Panc1 (cell line): ENCODE measurements around the gene DESI1. TPM values are rescaled to one million over a fixed set of nuclear protein-coding genes. Genes with fewer than 3 reads are reported as not detected.
"Not testable (repeated sequence)": the region's sequence is repeated elsewhere in the genome, so short reads cannot be mapped to it uniquely, and the experiment has no call there.

Source experiments
- ATAC-seq: fragments of 200-7000 bp; cut with Tn5 transposase; 2 replicates; pipeline ENCODE4 v1.9.1; 2020; ENCODE audit warnings: mild to moderate bottlenecking, moderate library complexity
- BruUV-seq: library from RNA; stranded (reverse); fragments of 400-500 nt; replicated peaks from 2 replicates; lab custom pipeline; 2021; lab: Mats Ljungman, UMichigan
- CTCF ChIA-PET: fragments of 300-600 bp; sonication (Branson Sonifier 250); formaldehyde crosslinking; loops from one replicate; lab custom pipeline; 2022; ENCODE audit warnings: antibody characterized with exemption; lab: Charles Lee
- POLR2A ChIA-PET: fragments of 300-600 bp; sonication (Branson Sonifier 250); formaldehyde crosslinking; loops from one replicate; lab custom pipeline; 2022; ENCODE audit warnings: antibody characterized with exemption; lab: Charles Lee
- DNase-seq: peaks from one replicate; pipeline ENCODE4 v3.0.0-alpha.2; 2010; ENCODE audit warnings: low read depth, low spot score
- H3K27ac ChIP-seq: 2 replicates; pipeline ENCODE4 v1.5.1; 2011; ENCODE audit warnings: mild to moderate bottlenecking, low read length, inconsistent platforms
- H3K27me3 ChIP-seq: fragments of 200-500 bp; sonication (Bioruptor generic); 2 replicates; pipeline ENCODE4 v1.6.0; 2014; ENCODE audit warnings: low read length, inconsistent platforms; ENCODE audit not compliant: control insufficient read depth, insufficient read depth
- H3K36me3 ChIP-seq: fragments of 200-500 bp; sonication (Bioruptor generic); 2 replicates; pipeline ENCODE4 v1.5.1; 2014; ENCODE audit warnings: inconsistent platforms, mild to moderate bottlenecking, low read length, moderate library complexity; ENCODE audit not compliant: control insufficient read depth, insufficient read depth
- H3K4me1 ChIP-seq: 2 replicates; pipeline ENCODE4 v1.5.1; 2011; ENCODE audit warnings: inconsistent platforms, mild to moderate bottlenecking, low read length, moderate library complexity; ENCODE audit not compliant: control insufficient read depth, insufficient read depth
- H3K4me3 ChIP-seq, 2 experiments: 2 replicates each; pipeline ENCODE4 v1.5.1; 2011 to 2012; ENCODE audit warnings: low read depth in 2 of 2, low read length in 2 of 2, mild to moderate bottlenecking in 2 of 2, inconsistent platforms in 1 of 2, moderate library complexity in 1 of 2
- H3K9me3 ChIP-seq: fragments of 200-500 bp; sonication (Bioruptor generic); 2 replicates; pipeline ENCODE4 v1.5.1; 2014; ENCODE audit warnings: low read depth, mild to moderate bottlenecking, inconsistent platforms, low read length, moderate library complexity; ENCODE audit not compliant: control insufficient read depth, insufficient read depth
- POLR2AphosphoS5 ChIP-seq: IDR thresholded peaks from 2 replicates; pipeline ENCODE4 v1.6.1; 2012; ENCODE audit warnings: mild to moderate bottlenecking, low read depth, low read length, moderate library complexity
- SIN3A ChIP-seq: IDR thresholded peaks from 2 replicates; pipeline ENCODE4 v1.6.1; 2012; ENCODE audit warnings: low read depth, mild to moderate bottlenecking, low read length, moderate library complexity, borderline replicate concordance; ENCODE audit not compliant: insufficient read depth
- TCF7L2 ChIP-seq: IDR thresholded peaks from 2 replicates; pipeline ENCODE4 v1.6.1; 2011; ENCODE audit warnings: mild to moderate bottlenecking, low read depth, low read length, inconsistent platforms
- in situ Hi-C: cut with HindIII; loops from 2 replicates; pipeline ENCODE4 v1.10.0; 2016; ENCODE audit warnings: low sequenced_read_pairs, low pct_unique_long_range_greater_than_20kb
- intact Hi-C: fragments of 100-400 bp; cut with micrococcal nuclease; formaldehyde crosslinking; loops from one replicate; pipeline ENCODE4 v1.10.0; 2022; ENCODE audit not compliant: unreplicated experiment
- total RNA-seq: library from RNA; stranded (reverse); gene quantifications from one replicate; pipeline ENCODE4 v1.2.1, GENCODE V29; 2021; ENCODE audit not compliant: unreplicated experiment
- TF ChIP-seq, protein P1 (sequence below): fragments of 450-650 bp; IDR thresholded peaks from 2 replicates; pipeline ENCODE4 v1.5.1; 2017; ENCODE audit warnings: mild to moderate bottlenecking
- TF ChIP-seq, protein P2 (sequence below), 2 experiments: IDR thresholded peaks; 2 replicates each; pipeline ENCODE4 v1.6.1; 2011 to 2012; ENCODE audit warnings: low read depth in 2 of 2, control low read depth in 1 of 2, low read length in 1 of 2, mild to moderate bottlenecking in 1 of 2, moderate library complexity in 1 of 2; ENCODE audit not compliant: insufficient read depth in 1 of 2

DESI1 gene
- total RNA-seq, 1 experiment from 2014 or later = 33.5 TPM

DNA sequence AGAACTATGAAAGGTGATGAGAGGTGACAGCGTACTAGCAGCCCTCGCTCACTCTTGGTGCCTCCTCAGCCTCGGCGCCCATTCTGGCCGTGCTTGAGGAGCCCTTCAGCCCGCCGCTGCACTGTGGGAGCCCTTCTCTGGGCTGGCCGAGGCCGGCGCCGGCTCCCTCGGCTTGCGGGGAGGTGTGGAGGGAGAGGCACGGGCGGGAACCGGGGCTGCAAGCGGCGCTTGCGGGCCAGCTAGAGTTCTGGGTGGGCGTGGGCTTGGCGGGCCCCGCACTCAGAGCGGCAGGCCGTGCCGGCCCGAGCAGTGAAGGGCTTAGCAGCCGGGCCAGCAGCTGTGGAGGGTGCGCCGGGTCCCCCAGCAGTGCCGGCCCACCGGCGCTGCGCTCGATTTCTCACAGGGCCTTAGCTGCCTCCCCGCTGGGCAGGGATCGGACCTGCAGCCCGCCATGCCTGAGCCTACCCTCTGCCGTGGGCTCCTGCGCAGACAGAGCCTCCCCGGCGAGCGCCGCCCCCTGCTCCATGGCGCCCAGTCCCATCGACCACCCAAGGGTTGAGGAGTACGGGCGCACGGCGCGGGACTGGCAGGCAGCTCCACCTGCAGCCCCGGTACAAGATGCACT lies 27.4 kb downstream of the DESI1 start:
- BruUV-seq, H3K4me3 ChIP-seq, CTCF ChIA-PET, H3K27ac ChIP-seq, H3K4me1 ChIP-seq, DNase-seq, ATAC-seq, intact Hi-C loops, H3K27me3 ChIP-seq, H3K36me3 ChIP-seq, H3K9me3 ChIP-seq, in situ Hi-C loops, POLR2A ChIA-PET: not testable (repeated sequence)

DNA sequence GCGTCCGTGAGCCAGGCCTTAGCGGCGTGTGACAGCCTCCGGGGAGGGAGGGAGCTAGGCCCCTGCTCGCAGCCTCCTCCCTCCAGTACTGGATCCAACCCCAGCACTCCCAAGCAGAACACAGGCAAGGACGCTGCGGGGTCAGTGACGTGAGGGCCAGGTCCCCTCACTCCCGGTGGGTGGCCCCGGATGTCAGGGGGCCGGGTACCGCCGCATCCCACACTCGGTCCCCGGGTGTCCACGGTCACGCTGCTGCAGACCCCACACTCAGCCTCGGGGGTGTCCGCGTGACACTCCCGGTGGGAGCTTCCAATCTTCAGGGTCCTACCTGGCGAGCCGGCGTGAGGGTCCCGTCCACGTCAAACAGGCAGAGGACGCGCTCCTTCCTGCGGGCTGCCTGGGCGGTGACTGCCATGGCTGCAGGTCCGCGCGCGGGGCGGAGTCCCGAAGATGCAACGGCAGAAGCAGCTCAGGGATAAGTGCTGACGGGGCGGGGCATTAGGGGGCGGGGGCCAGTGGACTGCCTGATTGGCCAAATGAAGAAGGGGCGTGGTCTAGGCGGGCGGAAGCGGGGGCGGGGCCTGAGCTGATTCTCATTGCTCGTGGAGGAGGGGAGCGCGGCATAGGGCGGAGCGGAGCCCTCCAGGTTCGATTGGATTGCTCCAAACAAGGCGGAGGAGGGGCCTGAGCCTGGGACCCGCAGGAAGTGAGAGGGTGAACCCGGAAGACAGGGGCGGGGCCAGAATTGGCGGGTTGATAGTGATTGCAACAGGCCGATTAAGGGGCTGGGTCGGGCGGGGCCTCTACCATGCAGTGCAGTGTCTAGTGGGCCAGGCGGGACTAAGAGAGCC lies 31.2 kb downstream of the DESI1 start, which contains the start of gene PMM1:
Gene PMM1, minus strand, starts transcription at position 450 of the 851 bp plus-strand sequence. Its CDS starts 35 bp downstream, at position 415.
- BruUV-seq = no TSS peak
- POLR2A ChIA-PET = interaction anchor here (0.6 to 1.1 kb wide), 6 partner anchors 15 to 1645 kb away, joined by 3 to 11 read pairs (median 6); partner anchors contain the start of gene XRCC6
- TF ChIP-seq, protein P1, sequence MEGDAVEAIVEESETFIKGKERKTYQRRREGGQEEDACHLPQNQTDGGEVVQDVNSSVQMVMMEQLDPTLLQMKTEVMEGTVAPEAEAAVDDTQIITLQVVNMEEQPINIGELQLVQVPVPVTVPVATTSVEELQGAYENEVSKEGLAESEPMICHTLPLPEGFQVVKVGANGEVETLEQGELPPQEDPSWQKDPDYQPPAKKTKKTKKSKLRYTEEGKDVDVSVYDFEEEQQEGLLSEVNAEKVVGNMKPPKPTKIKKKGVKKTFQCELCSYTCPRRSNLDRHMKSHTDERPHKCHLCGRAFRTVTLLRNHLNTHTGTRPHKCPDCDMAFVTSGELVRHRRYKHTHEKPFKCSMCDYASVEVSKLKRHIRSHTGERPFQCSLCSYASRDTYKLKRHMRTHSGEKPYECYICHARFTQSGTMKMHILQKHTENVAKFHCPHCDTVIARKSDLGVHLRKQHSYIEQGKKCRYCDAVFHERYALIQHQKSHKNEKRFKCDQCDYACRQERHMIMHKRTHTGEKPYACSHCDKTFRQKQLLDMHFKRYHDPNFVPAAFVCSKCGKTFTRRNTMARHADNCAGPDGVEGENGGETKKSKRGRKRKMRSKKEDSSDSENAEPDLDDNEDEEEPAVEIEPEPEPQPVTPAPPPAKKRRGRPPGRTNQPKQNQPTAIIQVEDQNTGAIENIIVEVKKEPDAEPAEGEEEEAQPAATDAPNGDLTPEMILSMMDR = no peak
- TF ChIP-seq SIN3A (0 out of 2 replicates have a peak, but pooled peaks have one; percentile 40), TCF7L2 (no peak)
- Histone ChIP-seq H3K36me3 (no peaks in the 10 kb centered on the region; the same call in 1 of the 2 replicates), H3K4me1 (peaks cover 13% of the 10 kb centered on the region; the same call in 1 of the 2 replicates), H3K27ac (peak within 1 kb of the TSS; percentile 85), H3K9me3 (no peaks in the 10 kb centered on the region), H3K4me3 (peak within 1 kb of the TSS; percentile 75 to 79), H3K27me3 (no peaks in the 10 kb centered on the region)
- peak; percentile 93 for DNase-seq
- CTCF ChIA-PET = interaction anchor here (0.6 to 1.4 kb wide), 3 partner anchors 12 to 41 kb away, joined by 3 to 7 read pairs (median 5); no protein-coding TSS in a partner anchor
- in situ Hi-C loops = no loop called here
- intact Hi-C loops = no loop called here
- peak; percentile 97 for ATAC-seq

DNA sequence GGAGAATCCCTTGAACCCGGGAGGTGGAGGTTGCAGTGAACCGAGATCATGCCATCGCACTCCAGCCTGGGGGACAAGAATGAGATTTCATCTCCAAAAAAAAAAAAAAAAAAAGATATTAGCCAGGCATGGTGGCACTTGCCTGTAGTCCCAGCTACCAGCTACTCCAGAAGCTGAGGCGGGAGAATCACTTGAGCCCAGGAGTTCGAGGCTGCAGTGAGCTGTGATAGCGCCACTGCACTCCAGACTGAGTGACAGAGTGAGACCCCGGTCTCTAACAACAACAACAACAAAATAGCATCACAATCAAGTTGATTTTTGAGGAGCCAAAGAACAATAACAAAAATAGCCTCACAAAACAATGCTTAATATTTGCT lies 33.5 kb downstream of the DESI1 start:
- H3K36me3 ChIP-seq = no peaks in the 10 kb centered on the region; the same call in 1 of the 2 replicates
- in situ Hi-C loops (no loop called here), intact Hi-C loops (no loop called here)
- DNase-seq = no peak
- no peaks in the 10 kb centered on the region for H3K27me3 ChIP-seq
- H3K9me3 ChIP-seq = no peaks in the 10 kb centered on the region
- no peak overlapping the region for H3K27ac ChIP-seq
- TF ChIP-seq POLR2AphosphoS5 (no peak), TCF7L2 (no peak), SIN3A (no peak)
- TF ChIP-seq, protein P2, sequence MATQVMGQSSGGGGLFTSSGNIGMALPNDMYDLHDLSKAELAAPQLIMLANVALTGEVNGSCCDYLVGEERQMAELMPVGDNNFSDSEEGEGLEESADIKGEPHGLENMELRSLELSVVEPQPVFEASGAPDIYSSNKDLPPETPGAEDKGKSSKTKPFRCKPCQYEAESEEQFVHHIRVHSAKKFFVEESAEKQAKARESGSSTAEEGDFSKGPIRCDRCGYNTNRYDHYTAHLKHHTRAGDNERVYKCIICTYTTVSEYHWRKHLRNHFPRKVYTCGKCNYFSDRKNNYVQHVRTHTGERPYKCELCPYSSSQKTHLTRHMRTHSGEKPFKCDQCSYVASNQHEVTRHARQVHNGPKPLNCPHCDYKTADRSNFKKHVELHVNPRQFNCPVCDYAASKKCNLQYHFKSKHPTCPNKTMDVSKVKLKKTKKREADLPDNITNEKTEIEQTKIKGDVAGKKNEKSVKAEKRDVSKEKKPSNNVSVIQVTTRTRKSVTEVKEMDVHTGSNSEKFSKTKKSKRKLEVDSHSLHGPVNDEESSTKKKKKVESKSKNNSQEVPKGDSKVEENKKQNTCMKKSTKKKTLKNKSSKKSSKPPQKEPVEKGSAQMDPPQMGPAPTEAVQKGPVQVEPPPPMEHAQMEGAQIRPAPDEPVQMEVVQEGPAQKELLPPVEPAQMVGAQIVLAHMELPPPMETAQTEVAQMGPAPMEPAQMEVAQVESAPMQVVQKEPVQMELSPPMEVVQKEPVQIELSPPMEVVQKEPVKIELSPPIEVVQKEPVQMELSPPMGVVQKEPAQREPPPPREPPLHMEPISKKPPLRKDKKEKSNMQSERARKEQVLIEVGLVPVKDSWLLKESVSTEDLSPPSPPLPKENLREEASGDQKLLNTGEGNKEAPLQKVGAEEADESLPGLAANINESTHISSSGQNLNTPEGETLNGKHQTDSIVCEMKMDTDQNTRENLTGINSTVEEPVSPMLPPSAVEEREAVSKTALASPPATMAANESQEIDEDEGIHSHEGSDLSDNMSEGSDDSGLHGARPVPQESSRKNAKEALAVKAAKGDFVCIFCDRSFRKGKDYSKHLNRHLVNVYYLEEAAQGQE (IDR thresholded peaks at IDR 0.05; ENCODE audit: insufficient read depth in 1 of 2, low read depth in 2 of 2, low read length in 1 of 2) = no peak
- TF ChIP-seq, protein P1 = no peak
- peaks cover 13% of the 10 kb centered on the region; the same call in 1 of the 2 replicates for H3K4me1 ChIP-seq
- no peak overlapping the region for H3K4me3 ChIP-seq
- ATAC-seq = no peak
- POLR2A ChIA-PET = no interaction called here
- no TSS peak for BruUV-seq
- CTCF ChIA-PET = no interaction called here
